Vagina (tissue), 2 donors: Measurements from ENCODE around the gene OR4N5. TPM values are rescaled to one million over a fixed set of nuclear protein-coding genes. Genes with fewer than 3 reads are reported as not detected.

Source experiments
- DNase-seq, 2 donors: peaks; one replicate each; pipeline ENCODE4 v3.0.0-alpha.2; 2017; ENCODE audit errors: extremely low spot score in 2 of 2
- H3K27ac ChIP-seq: fragments of 200-600 bp; sonication (generic); one replicate; pipeline ENCODE4 v1.5.1; 2019
- H3K27me3 ChIP-seq: fragments of 200-600 bp; sonication (generic); one replicate; pipeline ENCODE4 v1.5.1; 2019
- H3K36me3 ChIP-seq, 2 donors: fragments of 200-600 bp; sonication (generic); one replicate each; pipeline ENCODE4 v1.5.1; 2017 to 2019
- H3K4me1 ChIP-seq: fragments of 200-600 bp; sonication (generic); one replicate; pipeline ENCODE4 v1.5.1; 2019
- H3K4me3 ChIP-seq, 2 donors: fragments of 200-600 bp; sonication (generic); 1 replicate in 1 of 2; 2 replicates in 1 of 2; pipeline ENCODE4 v1.5.1; 2016 to 2019
- H3K9me3 ChIP-seq: fragments of 200-600 bp; sonication (generic); one replicate; pipeline ENCODE4 v1.5.1; 2019
- POLR2A ChIP-seq, 2 donors: fragments of 450-650 bp; IDR thresholded peaks; one replicate each; pipeline ENCODE4 v1.6.1; 2017; ENCODE audit warnings: antibody characterized with exemption in 2 of 2, mild to moderate bottlenecking in 2 of 2, moderate library complexity in 2 of 2
- POLR2AphosphoS5 ChIP-seq, 2 donors: sonication (generic); formaldehyde crosslinking; IDR thresholded peaks; one replicate each; pipeline ENCODE4 v1.9.0; 2017; ENCODE audit warnings: antibody characterized with exemption in 2 of 2, mild to moderate bottlenecking in 2 of 2, low read depth in 1 of 2; ENCODE audit not compliant: insufficient read depth in 1 of 2
- intact Hi-C: fragments of 100-400 bp; cut with DNase I; formaldehyde crosslinking; loops from one replicate; pipeline ENCODE4 v1.15.1; 2023
- total RNA-seq: library from RNA; depleted of rRNA; stranded (reverse); fragments of >200 nt; gene quantifications from one replicate; pipeline ENCODE4 v1.2.3, GENCODE V29; 2016
- TF ChIP-seq, protein P1 (sequence below), 3 experiments: fragments of 450-650 bp in 2 of 3; fragments of 200-600 bp in 1 of 3; sonication (generic) in 1 of 3; IDR thresholded peaks; one replicate each; pipeline ENCODE4 v1.5.1; 2017 to 2019; ENCODE audit warnings: antibody characterized with exemption in 3 of 3, mild to moderate bottlenecking in 2 of 3, moderate library complexity in 2 of 3

The OR4N5 gene
- total RNA-seq, 1 donor from 2014 or later = not detected

DNA sequence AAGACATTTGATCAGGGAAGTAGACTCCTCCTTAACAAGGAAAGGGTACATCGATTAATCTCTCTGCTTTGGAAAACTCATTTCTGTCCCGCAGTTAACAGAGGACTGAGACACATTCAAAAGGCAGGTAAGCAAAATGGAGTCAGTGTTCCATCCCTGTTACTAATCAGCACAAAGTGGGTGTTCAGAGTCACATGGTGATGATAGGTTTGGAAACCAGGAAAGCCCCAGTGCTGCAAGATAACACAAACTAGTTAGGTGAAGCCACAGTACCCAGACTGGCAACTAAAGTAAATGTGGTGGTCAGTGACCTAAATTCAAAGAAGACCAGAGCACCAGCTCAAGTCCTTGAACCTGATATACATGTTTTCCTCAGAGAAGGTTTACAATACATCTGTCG, 26.3 kb upstream of the OR4N5 start:
- H3K27ac ChIP-seq = no peak overlapping the region
- no peak overlapping the region for H3K4me3 ChIP-seq
- no peaks in the 10 kb centered on the region for H3K9me3 ChIP-seq
- DNase-seq = no peak
- H3K36me3 ChIP-seq = no peaks in the 10 kb centered on the region
- intact Hi-C loops = no loop called here
- TF ChIP-seq, protein P1, sequence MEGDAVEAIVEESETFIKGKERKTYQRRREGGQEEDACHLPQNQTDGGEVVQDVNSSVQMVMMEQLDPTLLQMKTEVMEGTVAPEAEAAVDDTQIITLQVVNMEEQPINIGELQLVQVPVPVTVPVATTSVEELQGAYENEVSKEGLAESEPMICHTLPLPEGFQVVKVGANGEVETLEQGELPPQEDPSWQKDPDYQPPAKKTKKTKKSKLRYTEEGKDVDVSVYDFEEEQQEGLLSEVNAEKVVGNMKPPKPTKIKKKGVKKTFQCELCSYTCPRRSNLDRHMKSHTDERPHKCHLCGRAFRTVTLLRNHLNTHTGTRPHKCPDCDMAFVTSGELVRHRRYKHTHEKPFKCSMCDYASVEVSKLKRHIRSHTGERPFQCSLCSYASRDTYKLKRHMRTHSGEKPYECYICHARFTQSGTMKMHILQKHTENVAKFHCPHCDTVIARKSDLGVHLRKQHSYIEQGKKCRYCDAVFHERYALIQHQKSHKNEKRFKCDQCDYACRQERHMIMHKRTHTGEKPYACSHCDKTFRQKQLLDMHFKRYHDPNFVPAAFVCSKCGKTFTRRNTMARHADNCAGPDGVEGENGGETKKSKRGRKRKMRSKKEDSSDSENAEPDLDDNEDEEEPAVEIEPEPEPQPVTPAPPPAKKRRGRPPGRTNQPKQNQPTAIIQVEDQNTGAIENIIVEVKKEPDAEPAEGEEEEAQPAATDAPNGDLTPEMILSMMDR (IDR thresholded peaks at IDR 0.05) = no peak
- TF ChIP-seq POLR2A (IDR thresholded peaks at IDR 0.05) = no peak
- no peak for TF ChIP-seq POLR2AphosphoS5 (IDR thresholded peaks at IDR 0.05; ENCODE audit: insufficient read depth in 1 of 2, low read depth in 1 of 2)
- H3K4me1 ChIP-seq = no peaks in the 10 kb centered on the region
- no peaks in the 10 kb centered on the region for H3K27me3 ChIP-seq

DNA sequence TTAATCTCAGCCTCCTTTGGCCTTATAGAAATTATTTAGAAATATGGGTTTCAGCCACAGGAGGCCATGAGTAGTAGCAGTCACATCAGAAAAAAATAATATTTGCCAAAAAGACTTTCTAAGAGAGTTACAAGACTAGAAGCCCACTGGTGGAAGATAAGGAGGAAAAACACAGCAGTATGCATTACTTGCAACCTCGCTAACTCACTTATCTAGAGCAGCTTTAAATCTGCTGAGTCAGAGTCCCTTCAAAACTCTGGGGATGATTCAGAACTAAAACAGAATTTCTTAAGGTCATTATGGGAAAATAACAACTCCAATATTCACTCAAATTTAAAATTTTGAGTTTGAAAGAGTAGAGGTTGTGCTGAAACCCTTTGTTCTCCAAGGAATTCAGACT, 21.9 kb upstream of the OR4N5 start:
- Histone ChIP-seq H3K27me3 (no peaks in the 10 kb centered on the region), H3K27ac (no peak overlapping the region), H3K9me3 (no peaks in the 10 kb centered on the region), H3K36me3 (no peaks in the 10 kb centered on the region), H3K4me3 (no peak overlapping the region), H3K4me1 (no peaks in the 10 kb centered on the region)
- intact Hi-C loops = no loop called here
- TF ChIP-seq, protein P1 (IDR thresholded peaks at IDR 0.05) = no peak
- TF ChIP-seq POLR2AphosphoS5 (IDR thresholded peaks at IDR 0.05; ENCODE audit: insufficient read depth in 1 of 2, low read depth in 1 of 2) (no peak), POLR2A (IDR thresholded peaks at IDR 0.05) (no peak)
- no peak for DNase-seq

DNA sequence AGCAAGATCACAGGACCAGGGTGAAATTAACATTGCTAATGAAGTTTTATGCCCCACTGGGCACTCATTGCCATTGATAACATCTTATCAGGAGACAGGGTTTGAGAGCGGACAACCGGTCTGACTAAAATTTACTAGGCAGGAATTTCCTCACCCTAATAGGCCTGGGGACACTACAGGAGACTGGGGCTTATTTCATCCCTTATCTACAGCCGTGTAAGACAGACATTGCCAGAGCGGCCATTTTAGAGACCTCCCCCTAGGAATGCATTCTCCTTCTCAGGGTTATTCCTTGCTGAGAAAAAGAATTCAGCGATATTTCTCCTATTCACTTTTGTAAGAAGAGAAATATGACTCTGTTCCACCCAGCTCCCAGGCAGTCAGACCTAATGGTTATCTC, 19.8 kb upstream of the OR4N5 start:
- no peaks in the 10 kb centered on the region for H3K4me1 ChIP-seq
- H3K27ac ChIP-seq = no peak overlapping the region
- TF ChIP-seq POLR2A (IDR thresholded peaks at IDR 0.05) (no peak), POLR2AphosphoS5 (IDR thresholded peaks at IDR 0.05; ENCODE audit: insufficient read depth in 1 of 2, low read depth in 1 of 2) (no peak)
- TF ChIP-seq, protein P1 (IDR thresholded peaks at IDR 0.05) = no peak
- H3K36me3 ChIP-seq = no peaks in the 10 kb centered on the region
- intact Hi-C loops = no loop called here
- no peaks in the 10 kb centered on the region for H3K9me3 ChIP-seq
- H3K27me3 ChIP-seq = no peaks in the 10 kb centered on the region
- DNase-seq = no peak
- no peak overlapping the region for H3K4me3 ChIP-seq

DNA sequence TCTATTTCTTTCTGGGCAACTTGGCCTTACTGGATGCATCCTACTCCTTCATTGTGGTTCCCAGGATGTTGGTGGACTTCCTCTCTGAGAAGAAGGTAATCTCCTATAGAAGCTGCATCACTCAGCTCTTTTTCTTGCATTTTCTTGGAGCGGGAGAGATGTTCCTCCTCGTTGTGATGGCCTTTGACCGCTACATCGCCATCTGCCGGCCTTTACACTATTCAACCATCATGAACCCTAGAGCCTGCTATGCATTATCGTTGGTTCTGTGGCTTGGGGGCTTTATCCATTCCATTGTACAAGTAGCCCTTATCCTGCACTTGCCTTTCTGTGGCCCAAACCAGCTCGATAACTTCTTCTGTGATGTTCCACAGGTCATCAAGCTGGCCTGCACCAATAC, 5.3 kb downstream of the OR4N5 start:
- H3K9me3 ChIP-seq = no peaks in the 10 kb centered on the region
- no peaks in the 10 kb centered on the region for H3K27me3 ChIP-seq
- H3K4me3 ChIP-seq = no peak overlapping the region
- no peak for DNase-seq
- H3K27ac ChIP-seq = no peak overlapping the region
- intact Hi-C loops = no loop called here
- TF ChIP-seq, protein P1 (IDR thresholded peaks at IDR 0.05) = no peak
- no peak for TF ChIP-seq POLR2A (IDR thresholded peaks at IDR 0.05)
- TF ChIP-seq POLR2AphosphoS5 (IDR thresholded peaks at IDR 0.05; ENCODE audit: insufficient read depth in 1 of 2, low read depth in 1 of 2) = no peak
- H3K4me1 ChIP-seq = no peaks in the 10 kb centered on the region
- no peaks in the 10 kb centered on the region for H3K36me3 ChIP-seq

DNA sequence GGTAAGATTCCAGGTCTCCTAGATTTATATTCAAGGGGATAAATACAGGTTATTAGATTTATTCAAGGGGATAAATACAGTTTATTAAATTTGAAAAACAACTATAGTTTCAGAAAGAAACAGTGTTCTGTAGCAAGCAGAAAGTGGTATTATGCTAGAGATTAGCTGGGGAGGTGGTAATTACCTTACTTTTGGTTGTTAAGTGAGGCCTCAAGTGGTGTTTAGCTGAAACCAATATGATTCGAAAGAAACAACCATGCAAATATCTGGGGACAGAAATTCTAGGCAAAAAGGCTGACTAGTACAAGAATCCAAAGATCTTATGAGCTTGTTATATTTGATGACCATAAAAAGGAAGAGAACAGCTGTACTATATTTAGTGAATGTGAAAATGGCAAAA, 6.2 kb downstream of the OR4N5 start:
- no peak for DNase-seq
- H3K27ac ChIP-seq = no peak overlapping the region
- no peaks in the 10 kb centered on the region for H3K4me1 ChIP-seq
- TF ChIP-seq, protein P1 (IDR thresholded peaks at IDR 0.05) = no peak
- TF ChIP-seq POLR2A (IDR thresholded peaks at IDR 0.05) = no peak
- TF ChIP-seq POLR2AphosphoS5 (IDR thresholded peaks at IDR 0.05; ENCODE audit: insufficient read depth in 1 of 2, low read depth in 1 of 2) = no peak
- H3K36me3 ChIP-seq = no peaks in the 10 kb centered on the region
- no peaks in the 10 kb centered on the region for H3K9me3 ChIP-seq
- intact Hi-C loops = no loop called here
- no peaks in the 10 kb centered on the region for H3K27me3 ChIP-seq
- no peak overlapping the region for H3K4me3 ChIP-seq
